GM18517 (cell line): Measurements from ENCODE around the gene CISD1.

Experiments used
- ATAC-seq: cut with Tn5 transposase; IDR thresholded peaks from one replicate; pipeline ENCODE4 v1.9.1; 2021; ENCODE audit warnings: mild to moderate bottlenecking, moderate library complexity; ENCODE audit not compliant: unreplicated experiment

Gene CISD1

GRCh38 chr10:58305821-58306220 is 36.9 kb downstream of the CISD1 start:
- ATAC-seq = no peak

GRCh38 chr10:58307676-58308075 is 38.7 kb downstream of the CISD1 start:
- no peak for ATAC-seq

GRCh38 chr10:58311026-58311425 is 42.1 kb downstream of the CISD1 start:
- ATAC-seq = no peak

- no peak for ATAC-seq
Measured at GRCh38 chr10:58316874-58317273, 47.9 kb downstream of the CISD1 start.

- ATAC-seq = no peak
Measured at GRCh38 chr10:58318346-58318745, 49.4 kb downstream of the CISD1 start.

GRCh38 chr10:58319599-58319998 is 50.6 kb downstream of the CISD1 start:
- no peak for ATAC-seq

- ATAC-seq = no peak
Measured at GRCh38 chr10:58320351-58321049, 51.5 kb downstream of the CISD1 start.

GRCh38 chr10:58322072-58322834 is 53.3 kb downstream of the CISD1 start:
- ATAC-seq = peak; percentile 94

GRCh38 chr10:58322835-58323209 is 53.9 kb downstream of the CISD1 start:
- no peak for ATAC-seq

- no peak for ATAC-seq
Measured at GRCh38 chr10:58326967-58327381, 58.0 kb downstream of the CISD1 start.

- ATAC-seq = no peak
Measured at GRCh38 chr10:58328233-58328632, 59.3 kb downstream of the CISD1 start.

GRCh38 chr10:58330431-58330830 is 61.5 kb downstream of the CISD1 start:
- no peak for ATAC-seq

- ATAC-seq = no peak
Measured at GRCh38 chr10:58331646-58332045, 62.7 kb downstream of the CISD1 start.

GRCh38 chr10:58334817-58335305 is 65.9 kb downstream of the CISD1 start, which contains the start of gene UBE2D1:
TSS of gene UBE2D1 (plus strand) at chr10:58335006. CDS start at chr10:58335202, 196 bp downstream.
- peak; percentile 93 for ATAC-seq

- peak; percentile 46 for ATAC-seq
Measured at GRCh38 chr10:58335306-58336005, 66.5 kb downstream of the CISD1 start.

GRCh38 chr10:58336242-58336641 is 67.3 kb downstream of the CISD1 start:
- ATAC-seq = no peak
